Stimulated activated memory B cell treated with anti-CD40 and anti-IgM and Interleukin-4, amounts not matched to agents 10 μg/mL and 1 μg/mL and 100 μg/mL, for 72 hours (primary cell): ENCODE results near the gene FOXJ3.
A peak's percentile ranks its signal among the peaks of the same experiment; 100 is the strongest.

Source experiments
- ATAC-seq: fragments of 150-1000 bp; cut with Tn5 transposase; 2 replicates; pipeline ENCODE4 v1.10.0; 2021
- H3K27ac Mint-ChIP-seq: one replicate; pipeline ENCODE4 v1.8.0; 2022; ENCODE audit warnings: mild to moderate bottlenecking, mixed read lengths
- H3K27me3 Mint-ChIP-seq: one replicate; pipeline ENCODE4 v1.8.0; 2022; ENCODE audit warnings: mixed read lengths
- H3K36me3 Mint-ChIP-seq: one replicate; pipeline ENCODE4 v1.8.0; 2022; ENCODE audit warnings: mixed read lengths
- H3K4me1 Mint-ChIP-seq: one replicate; pipeline ENCODE4 v1.8.0; 2022; ENCODE audit warnings: mixed read lengths
- H3K4me3 Mint-ChIP-seq: one replicate; pipeline ENCODE4 v1.8.0; 2022; ENCODE audit warnings: mild to moderate bottlenecking, moderate library complexity, mixed read lengths
- H3K9me3 Mint-ChIP-seq: one replicate; pipeline ENCODE4 v1.8.0; 2022; ENCODE audit warnings: mixed read lengths

The FOXJ3 gene

DNA sequence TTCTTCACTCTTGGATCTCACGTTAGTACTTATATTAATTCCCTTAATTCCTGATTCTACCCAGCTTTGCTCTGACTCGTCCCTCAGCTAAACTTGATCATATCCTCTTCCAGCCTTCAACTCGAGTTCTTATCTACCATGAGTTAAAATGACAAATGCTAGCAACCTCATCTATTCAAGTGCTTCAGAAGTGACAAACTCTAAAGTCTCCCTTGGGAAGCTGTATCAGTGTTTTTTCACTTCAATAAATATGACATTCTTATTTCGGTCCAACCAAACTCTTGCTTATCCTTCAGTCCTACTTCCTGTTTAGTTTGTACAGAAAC is 75.3 kb downstream of the FOXJ3 start:
- Mint-ChIP-seq H3K4me3 (no peak overlapping the region), H3K27ac (peak overlapping the region; percentile 30), H3K4me1 (peaks cover 41% of the 10 kb centered on the region), H3K27me3 (no peaks in the 10 kb centered on the region), H3K36me3 (peaks cover 61% of the 10 kb centered on the region), H3K9me3 (peaks cover 3% of the 10 kb centered on the region)
- ATAC-seq, result no peak

DNA sequence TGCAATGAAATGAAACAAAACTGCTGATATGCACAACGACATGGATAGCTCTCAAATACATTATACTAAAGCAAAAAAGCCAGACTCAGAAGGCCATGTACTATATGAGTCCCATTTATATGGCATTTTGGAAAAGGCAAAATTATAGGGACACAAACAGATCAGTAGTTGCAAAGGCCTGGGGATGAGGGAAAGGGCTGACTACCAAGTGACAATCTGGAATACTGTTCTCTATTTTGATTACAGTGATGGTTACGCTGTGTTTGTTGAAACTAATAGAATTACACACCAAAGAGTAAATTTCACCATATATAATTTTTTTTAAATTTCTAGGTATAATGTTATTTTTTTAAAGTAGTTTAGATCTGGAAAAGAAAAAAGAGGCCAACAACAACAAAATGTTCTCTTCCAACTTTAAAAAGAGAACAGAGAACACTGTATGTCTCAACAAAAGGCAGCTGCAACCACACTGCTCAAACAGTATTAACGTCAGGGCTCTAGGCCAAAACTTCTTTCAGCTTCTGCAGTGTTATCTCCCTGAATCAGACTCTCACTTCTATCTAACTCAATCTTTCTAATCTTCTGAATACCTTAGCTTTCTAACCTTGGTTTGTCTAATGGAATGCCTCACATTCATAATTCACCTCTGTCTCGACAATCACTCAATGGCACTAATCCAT is 75.8 kb downstream of the FOXJ3 start:
- ATAC-seq, result no peak
- H3K4me1 Mint-ChIP-seq, result peaks cover 41% of the 10 kb centered on the region
- H3K27me3 Mint-ChIP-seq, result no peaks in the 10 kb centered on the region
- peaks cover 3% of the 10 kb centered on the region for H3K9me3 Mint-ChIP-seq
- no peak overlapping the region for H3K4me3 Mint-ChIP-seq
- peaks cover 56% of the 10 kb centered on the region for H3K36me3 Mint-ChIP-seq
- peak overlapping the region; percentile 30 for H3K27ac Mint-ChIP-seq

- no peak for ATAC-seq
- Mint-ChIP-seq H3K4me3 (no peak overlapping the region), H3K4me1 (peaks cover 41% of the 10 kb centered on the region), H3K27me3 (no peaks in the 10 kb centered on the region), H3K27ac (no peak overlapping the region), H3K9me3 (peaks cover 3% of the 10 kb centered on the region), H3K36me3 (peaks cover 48% of the 10 kb centered on the region)
Observed at GRCh38 chr1:42258218-42258617, 76.8 kb downstream of the FOXJ3 start.

GRCh38 chr1:42251042-42251441 is 84.0 kb downstream of the FOXJ3 start:
- no peaks in the 10 kb centered on the region for H3K27me3 Mint-ChIP-seq
- ATAC-seq, result no peak
- H3K4me1 Mint-ChIP-seq, result peaks cover 28% of the 10 kb centered on the region
- H3K9me3 Mint-ChIP-seq, result peaks cover 11% of the 10 kb centered on the region
- no peak overlapping the region for H3K4me3 Mint-ChIP-seq
- H3K27ac Mint-ChIP-seq, result no peak overlapping the region
- H3K36me3 Mint-ChIP-seq, result peaks cover 60% of the 10 kb centered on the region

DNA sequence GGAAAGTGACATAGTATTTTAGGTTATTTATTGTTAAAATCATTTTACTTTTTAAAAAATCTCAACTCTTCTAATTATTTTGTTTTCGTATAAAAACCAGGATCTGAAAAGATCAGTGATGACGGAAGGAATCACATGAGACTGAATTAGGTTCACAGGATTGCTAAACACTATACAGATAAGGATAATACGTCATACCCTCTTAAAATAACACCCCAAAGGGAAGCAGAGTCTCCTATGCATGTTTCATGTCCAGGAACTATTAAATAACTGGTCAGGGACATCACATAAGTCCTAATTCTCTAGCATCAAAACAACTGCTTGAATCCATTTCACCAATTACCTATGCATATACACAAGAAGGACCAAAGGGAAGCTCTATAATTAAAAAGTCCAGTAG is 84.9 kb downstream of the FOXJ3 start:
- Mint-ChIP-seq H3K9me3 (peaks cover 11% of the 10 kb centered on the region), H3K4me1 (peaks cover 35% of the 10 kb centered on the region), H3K4me3 (no peak overlapping the region), H3K27me3 (no peaks in the 10 kb centered on the region), H3K27ac (no peak overlapping the region), H3K36me3 (peaks cover 62% of the 10 kb centered on the region)
- ATAC-seq, result no peak

GRCh38 chr1:42240966-42241755 is 93.9 kb downstream of the FOXJ3 start:
- H3K4me3 Mint-ChIP-seq, result no peak overlapping the region
- no peaks in the 10 kb centered on the region for H3K27me3 Mint-ChIP-seq
- no peak for ATAC-seq
- H3K4me1 Mint-ChIP-seq, result peaks cover 49% of the 10 kb centered on the region
- H3K27ac Mint-ChIP-seq, result no peak overlapping the region
- peaks cover 84% of the 10 kb centered on the region for H3K36me3 Mint-ChIP-seq
- H3K9me3 Mint-ChIP-seq, result peaks cover 15% of the 10 kb centered on the region

- H3K27ac Mint-ChIP-seq, result no peak overlapping the region
- H3K27me3 Mint-ChIP-seq, result no peaks in the 10 kb centered on the region
- peaks cover 15% of the 10 kb centered on the region for H3K9me3 Mint-ChIP-seq
- H3K4me3 Mint-ChIP-seq, result no peak overlapping the region
- H3K36me3 Mint-ChIP-seq, result peaks cover 83% of the 10 kb centered on the region
- no peak for ATAC-seq
- H3K4me1 Mint-ChIP-seq, result peaks cover 34% of the 10 kb centered on the region
Observed at GRCh38 chr1:42239555-42239954, 95.5 kb downstream of the FOXJ3 start.

GRCh38 chr1:42239041-42239440 is 96.0 kb downstream of the FOXJ3 start:
- H3K4me1 Mint-ChIP-seq, result peaks cover 29% of the 10 kb centered on the region
- no peak overlapping the region for H3K27ac Mint-ChIP-seq
- no peak overlapping the region for H3K4me3 Mint-ChIP-seq
- no peaks in the 10 kb centered on the region for H3K27me3 Mint-ChIP-seq
- ATAC-seq, result no peak
- H3K36me3 Mint-ChIP-seq, result peaks cover 82% of the 10 kb centered on the region
- H3K9me3 Mint-ChIP-seq, result peaks cover 16% of the 10 kb centered on the region

- peaks cover 23% of the 10 kb centered on the region for H3K36me3 Mint-ChIP-seq
- peaks cover 6% of the 10 kb centered on the region for H3K4me1 Mint-ChIP-seq
- H3K27ac Mint-ChIP-seq, result no peak overlapping the region
- ATAC-seq, result no peak
- H3K27me3 Mint-ChIP-seq, result no peaks in the 10 kb centered on the region
- peaks cover 3% of the 10 kb centered on the region for H3K9me3 Mint-ChIP-seq
- no peak overlapping the region for H3K4me3 Mint-ChIP-seq
Observed at GRCh38 chr1:42231253-42231652, 103.8 kb downstream of the FOXJ3 start.

GRCh38 chr1:42228938-42229337 is 106.1 kb downstream of the FOXJ3 start:
- Mint-ChIP-seq H3K27ac (no peak overlapping the region), H3K27me3 (no peaks in the 10 kb centered on the region)
- ATAC-seq, result no peak

GRCh38 chr1:42223036-42223435 is 112.0 kb downstream of the FOXJ3 start:
- no peak for ATAC-seq
- Mint-ChIP-seq H3K27me3 (no peaks in the 10 kb centered on the region), H3K36me3 (peaks cover 52% of the 10 kb centered on the region), H3K4me1 (peaks cover 49% of the 10 kb centered on the region), H3K9me3 (peaks cover 2% of the 10 kb centered on the region), H3K27ac (peak overlapping the region; percentile 43), H3K4me3 (no peak overlapping the region)

More at GRCh38 chr1:42228938-42229337, 106.1 kb downstream of the FOXJ3 start:
- Mint-ChIP-seq H3K9me3 (peaks cover 1% of the 10 kb centered on the region), H3K4me1 (peaks cover 6% of the 10 kb centered on the region), H3K4me3 (no peak overlapping the region), H3K36me3 (peaks cover 8% of the 10 kb centered on the region)

- H3K27me3 Mint-ChIP-seq, result no peaks in the 10 kb centered on the region
Observed at GRCh38 chr1:42221952-42222606, 113.0 kb downstream of the FOXJ3 start.

DNA sequence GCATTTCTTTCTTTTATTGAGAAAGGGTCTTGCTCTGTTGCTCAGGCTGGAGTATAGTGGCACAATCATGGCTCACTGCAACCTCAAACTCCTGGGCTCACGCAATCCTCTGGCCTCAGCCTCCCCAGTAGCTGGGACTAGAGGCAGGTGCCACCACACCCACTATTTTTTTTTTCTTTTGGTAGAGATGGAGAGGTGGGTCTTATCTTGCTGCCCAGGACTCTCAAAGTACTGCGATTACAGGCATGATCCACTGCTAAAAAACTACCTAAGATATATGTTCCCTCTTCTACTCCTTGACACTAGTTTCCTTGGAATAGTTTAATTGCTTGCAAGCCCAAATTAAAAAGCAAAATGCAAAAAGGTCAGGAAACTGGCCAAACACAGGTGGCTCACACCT is 113.6 kb downstream of the FOXJ3 start:
- no peak for ATAC-seq
- Mint-ChIP-seq H3K36me3 (peaks cover 68% of the 10 kb centered on the region), H3K4me3 (no peak overlapping the region), H3K9me3 (peaks cover 2% of the 10 kb centered on the region), H3K27ac (no peak overlapping the region), H3K4me1 (peaks cover 49% of the 10 kb centered on the region), H3K27me3 (no peaks in the 10 kb centered on the region)

More at GRCh38 chr1:42221952-42222606, 113.0 kb downstream of the FOXJ3 start:
- Mint-ChIP-seq H3K4me1 (peaks cover 49% of the 10 kb centered on the region), H3K4me3 (no peak overlapping the region), H3K36me3 (peaks cover 62% of the 10 kb centered on the region), H3K9me3 (peaks cover 2% of the 10 kb centered on the region), H3K27ac (peak overlapping the region; percentile 43)
- ATAC-seq, result no peak

DNA sequence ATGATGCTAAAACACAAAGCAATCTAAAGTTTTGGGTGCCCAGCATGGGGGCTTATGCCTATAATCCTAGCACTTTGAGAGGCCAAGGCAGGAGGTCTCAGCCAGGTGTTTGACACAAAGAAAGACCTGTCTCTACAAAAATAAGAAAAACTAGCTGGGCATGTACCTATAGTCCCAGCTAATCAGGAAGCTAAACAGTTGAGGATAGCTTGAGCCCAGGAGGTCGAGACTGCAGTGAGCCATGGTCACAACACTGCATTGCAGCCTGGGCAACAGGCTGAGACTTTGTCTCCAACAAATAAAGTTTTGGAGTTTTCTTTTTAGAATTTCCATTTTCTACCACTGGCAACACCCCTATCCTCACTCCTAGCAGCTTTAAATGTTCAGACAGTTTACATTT is 115.4 kb downstream of the FOXJ3 start:
- Mint-ChIP-seq H3K27ac (no peak overlapping the region), H3K9me3 (peaks cover 3% of the 10 kb centered on the region), H3K36me3 (peaks cover 76% of the 10 kb centered on the region), H3K4me1 (peaks cover 51% of the 10 kb centered on the region), H3K4me3 (no peak overlapping the region), H3K27me3 (no peaks in the 10 kb centered on the region)
- no peak for ATAC-seq

DNA sequence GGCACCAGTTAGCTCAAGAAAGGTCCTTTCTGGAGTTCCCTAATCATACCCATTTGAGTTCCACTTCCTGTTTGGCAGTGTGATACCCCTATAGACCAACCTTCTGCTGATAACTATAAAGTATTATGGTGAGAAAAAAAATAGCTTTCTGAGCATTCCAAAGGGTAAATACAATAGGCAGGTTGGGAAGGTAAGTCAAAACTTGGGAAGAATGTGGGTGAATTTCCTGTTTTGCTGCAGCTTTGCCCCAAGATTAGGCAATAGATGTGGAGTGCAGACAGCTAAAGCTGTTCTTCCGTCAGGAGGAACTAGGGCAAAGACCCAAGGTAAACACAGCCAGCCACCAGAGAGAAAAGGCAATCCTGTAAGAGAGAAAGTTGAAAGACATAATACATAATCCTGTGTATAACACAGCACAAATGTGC is 120.6 kb downstream of the FOXJ3 start:
- H3K36me3 Mint-ChIP-seq, result peaks cover 75% of the 10 kb centered on the region
- peaks cover 3% of the 10 kb centered on the region for H3K9me3 Mint-ChIP-seq
- peaks cover 36% of the 10 kb centered on the region for H3K4me1 Mint-ChIP-seq
- no peaks in the 10 kb centered on the region for H3K27me3 Mint-ChIP-seq
- H3K4me3 Mint-ChIP-seq, result no peak overlapping the region
- ATAC-seq, result no peak
- H3K27ac Mint-ChIP-seq, result no peak overlapping the region
